SU-DHL-6 (cell line): ENCODE data around the gene INTS6.

ENCODE experiments used
- H2AFZ ChIP-seq: fragments of 200-600 bp; sonication (generic); 2 replicates; pipeline ENCODE4 v1.6.1; 2014; ENCODE audit warnings: low read depth, mild to moderate bottlenecking, moderate library complexity, mixed read lengths, antibody characterized with exemption, low read length; ENCODE audit not compliant: severe bottlenecking
- H3F3A ChIP-seq: fragments of 200-600 bp; shearing (Covaris generic); 2 replicates; pipeline ENCODE4 v1.6.0; 2016; ENCODE audit warnings: antibody characterized with exemption, mild to moderate bottlenecking; ENCODE audit not compliant: insufficient read depth
- H3K27ac ChIP-seq: fragments of 200-600 bp; sonication (generic); 2 replicates; pipeline ENCODE4 v1.5.1; 2016; ENCODE audit warnings: low read depth, mild to moderate bottlenecking, low read length, moderate library complexity, mixed read lengths
- H3K27me3 ChIP-seq: fragments of 200-600 bp; sonication (generic), shearing (Covaris generic); 2 replicates; pipeline ENCODE4 v1.6.0; 2014; ENCODE audit warnings: mild to moderate bottlenecking, low read length
- H3K36me3 ChIP-seq: fragments of 200-600 bp; sonication (generic); 2 replicates; pipeline ENCODE4 v1.6.1; 2014; ENCODE audit warnings: mild to moderate bottlenecking, low read length, mixed read lengths
- H3K4me2 ChIP-seq: fragments of 300-600, 200-600 bp; shearing (Covaris generic), sonication (generic); 2 replicates; pipeline ENCODE4 v1.6.0; 2014; ENCODE audit warnings: low read length, low read depth, mild to moderate bottlenecking; ENCODE audit not compliant: poor library complexity, severe bottlenecking
- H3K4me3 ChIP-seq: fragments of 200-600 bp; sonication (generic); 2 replicates; pipeline ENCODE4 v1.5.1; 2014; ENCODE audit warnings: antibody characterized with exemption, low read length, mild to moderate bottlenecking, mixed read lengths; ENCODE audit not compliant: insufficient read depth, poor library complexity, severe bottlenecking
- H3K79me2 ChIP-seq: fragments of 200-600 bp; sonication (generic); 2 replicates; pipeline ENCODE4 v1.6.1; 2014; ENCODE audit warnings: mild to moderate bottlenecking, low read length, moderate library complexity; ENCODE audit not compliant: insufficient read depth
- H3K9ac ChIP-seq: fragments of 200-600 bp; sonication (generic); 2 replicates; pipeline ENCODE4 v1.7.0; 2014; ENCODE audit warnings: mild to moderate bottlenecking, low read length
- H3K9me2 ChIP-seq: fragments of 200-600 bp; sonication (generic); replicated peaks from 2 replicates; pipeline ENCODE4 v1.6.1; 2014; ENCODE audit warnings: low read length; ENCODE audit not compliant: insufficient read depth
- H3K9me3 ChIP-seq: fragments of 200-600 bp; sonication (generic); 2 replicates; pipeline ENCODE4 v1.6.1; 2014; ENCODE audit warnings: low read length, mixed read lengths; ENCODE audit not compliant: insufficient read depth
- H4K20me1 ChIP-seq: fragments of 200-600 bp; sonication (generic); 2 replicates; pipeline ENCODE4 v1.6.1; 2014; ENCODE audit warnings: low read depth, mild to moderate bottlenecking, antibody characterized with exemption, low read length, moderate library complexity, mixed read lengths
- CTCF ChIP-seq: fragments of 200-600 bp; sonication (generic); IDR thresholded peaks from one replicate; pipeline ENCODE4 v1.5.1; 2017; ENCODE audit warnings: antibody characterized with exemption, mild to moderate bottlenecking, low read length, moderate library complexity; ENCODE audit not compliant: insufficient read depth, poor library complexity, severe bottlenecking
- EZH2phosphoT487 ChIP-seq: fragments of 200-600 bp; sonication (generic), shearing (Covaris generic); conservative IDR thresholded peaks from 2 replicates; pipeline ENCODE4 v1.6.1; 2018; ENCODE audit warnings: mild to moderate bottlenecking, antibody characterized with exemption, low read length, moderate library complexity, mixed read lengths

INTS6 gene

GRCh38 chr13:51385114-51385513 lies 67.7 kb downstream of the INTS6 start:
- H3K79me2 ChIP-seq: peaks cover 5% of the 10 kb centered on the region; the same call in 1 of the 2 replicates
- H3K4me2 ChIP-seq: no peak overlapping the region
- TF ChIP-seq EZH2phosphoT487: no peak
- no peak for TF ChIP-seq CTCF

GRCh38 chr13:51380269-51380668 lies 72.6 kb downstream of the INTS6 start:
- Histone ChIP-seq H3F3A (no peaks in the 10 kb centered on the region; the same call in 1 of the 2 replicates), H3K79me2 (no peaks in the 10 kb centered on the region), H3K36me3 (peaks cover 58% of the 10 kb centered on the region), H3K9ac (no peak overlapping the region), H2AFZ (no peak overlapping the region), H3K27ac (no peak overlapping the region), H3K4me2 (no peak overlapping the region), H3K4me3 (no peak overlapping the region), H4K20me1 (no peaks in the 10 kb centered on the region), H3K9me3 (no peaks in the 10 kb centered on the region), H3K9me2 (no peaks in the 10 kb centered on the region), H3K27me3 (no peaks in the 10 kb centered on the region)
- TF ChIP-seq EZH2phosphoT487 (no peak), CTCF (no peak)

More at GRCh38 chr13:51385114-51385513, 67.7 kb downstream of the INTS6 start:
- no peaks in the 10 kb centered on the region for H3K27me3 ChIP-seq
- no peaks in the 10 kb centered on the region for H4K20me1 ChIP-seq
- 0 out of 2 replicates have a peak, but pooled peaks cover 3% of the 10 kb centered on the region for H3F3A ChIP-seq
- no peak overlapping the region for H3K4me3 ChIP-seq
- H3K9ac ChIP-seq: no peak overlapping the region
- H3K27ac ChIP-seq: no peak overlapping the region
- H3K36me3 ChIP-seq: peaks cover 36% of the 10 kb centered on the region
- no peak overlapping the region for H2AFZ ChIP-seq
- no peaks in the 10 kb centered on the region for H3K9me2 ChIP-seq
- no peaks in the 10 kb centered on the region for H3K9me3 ChIP-seq

GRCh38 chr13:51373451-51373850 lies 79.4 kb downstream of the INTS6 start:
- no peaks in the 10 kb centered on the region for H4K20me1 ChIP-seq
- no peaks in the 10 kb centered on the region for H3K27me3 ChIP-seq
- no peak overlapping the region for H2AFZ ChIP-seq
- no peak overlapping the region for H3K4me2 ChIP-seq
- H3K9me3 ChIP-seq: no peaks in the 10 kb centered on the region
- H3K36me3 ChIP-seq: peaks cover 60% of the 10 kb centered on the region
- H3K4me3 ChIP-seq: no peak overlapping the region
- TF ChIP-seq CTCF (no peak), EZH2phosphoT487 (no peak)
- H3K27ac ChIP-seq: no peak overlapping the region
- 0 out of 2 replicates have a peak, but pooled peaks cover 3% of the 10 kb centered on the region for H3K79me2 ChIP-seq
- H3F3A ChIP-seq: no peaks in the 10 kb centered on the region; the same call in 1 of the 2 replicates
- H3K9ac ChIP-seq: no peak overlapping the region
- no peaks in the 10 kb centered on the region for H3K9me2 ChIP-seq
